Measurements from ENCODE around the gene CLPTM1. TPM values are rescaled to one million over a fixed set of nuclear protein-coding genes. Genes with fewer than 3 reads are reported as not detected.

The CLPTM1 gene
- total and polyA plus RNA-seq, 9 of the 15 experiments (the other 6 are each of a cell fraction or from before 2014, with no cell fraction given), result 0.37 to 96.0 (median 27.5) TPM

GRCh38 chr19:45020071-45020470, 64.9 kb downstream of the CLPTM1 start:
- Histone ChIP-seq H3K79me2 (ENCODE audit: control insufficient read depth, insufficient read depth, low read length) (no peaks in the 10 kb centered on the region), H3K9me1 (ENCODE audit: control insufficient read depth, insufficient read depth, low read length) (no peaks in the 10 kb centered on the region), H2AFZ (ENCODE audit: low read depth, low read length) (no peak overlapping the region), H3K4me2 (ENCODE audit: insufficient read depth, low read length) (no peak overlapping the region), H3K4me3 (no peak overlapping the region), H4K20me1 (replicated peaks; ENCODE audit: control insufficient read depth, insufficient read depth, low read length) (no peaks in the 10 kb centered on the region), H3K9ac (ENCODE audit: insufficient read depth in 1 of 2, low read depth in 2 of 2, low read length in 2 of 2) (no peak overlapping the region), H3K36me3 (ENCODE audit: control insufficient read depth, insufficient read depth, low read length) (no peaks in the 10 kb centered on the region), H3K27me3 (ENCODE audit: control insufficient read depth in 2 of 2, insufficient read depth in 2 of 2, low read length in 2 of 2) (no peaks in the 10 kb centered on the region), H3K9me3 (replicated peaks; ENCODE audit: control insufficient read depth, insufficient read depth, low read depth, low read length) (no peaks in the 10 kb centered on the region), H3K27ac (ENCODE audit: extremely low read depth, low read depth, low read length) (no peak overlapping the region), H3K4me1 (replicated peaks in 1 of 2; ENCODE audit: control insufficient read depth in 2 of 2, insufficient read depth in 2 of 2, low read length in 2 of 2) (peaks cover 0 to 5% of the 10 kb centered on the region in 2 experiments; a peak in 2 of 5 replicates)
- in situ Hi-C loops (cut with MboI), result no loop called here
- DNase-seq (ENCODE audit: extremely low read depth in 1 of 4, low spot score in 3 of 4) (no peak), ATAC-seq (no peak), FAIRE-seq (no peak)
- BruUV-seq (replicated peaks), result no TSS peak
- intact Hi-C loops (cut with micrococcal nuclease), result no loop called here
- WGBS (ENCODE audit: insufficient coverage, low coverage, missing lambda C conversion rate), result 46% methylated on average over 3 of the region's 3 CpGs
- POLR2A ChIA-PET, result interaction anchor here (1.1 to 1.4 kb wide), 2 partner anchors 10 to 13 kb away, joined by 3 to 4 read pairs; no protein-coding TSS in a partner anchor
- TF ChIP-seq CEBPB (tag; IDR thresholded peaks at IDR 0.05), result peak; percentile 83
- no peak for TF ChIP-seq ARID4B (CRISPR knock-in tag; IDR thresholded peaks at IDR 0.05)
- TF ChIP-seq CEBPG (CRISPR knock-in tag; IDR thresholded peaks at IDR 0.05), result peak; percentile 48
- TF ChIP-seq CEBPG (tag; conservative IDR thresholded peaks at IDR 0.05 in 1 of 2, IDR thresholded peaks at IDR 0.05 in 1 of 2), result 0 out of 4 replicates have a peak, but pooled peaks of 1 of the 2 experiments have one; percentile 18
- TF ChIP-seq ATF3 (IDR thresholded peaks at IDR 0.05), result peak; percentile 53; the same call in 1 of the 2 replicates
- no peak for TF ChIP-seq ATF3 (CRISPR knock-in tag; conservative IDR thresholded peaks at IDR 0.05)
- no peak for TF ChIP-seq FOXK1 (CRISPR knock-in tag; IDR thresholded peaks at IDR 0.05; ENCODE audit: borderline replicate concordance)
- CTCF ChIA-PET (ENCODE audit: low intra/inter-chr PET ratio), result no interaction called here

Data from K562 (cell line).